AG09319 (cell line): ENCODE results near the gene TPSD1.
"Not testable (repeated sequence)": the region's sequence is repeated elsewhere in the genome, so short reads cannot be mapped to it uniquely, and the experiment has no call there.

ENCODE experiments used
- DNase-seq: peaks from one replicate; pipeline ENCODE4 v3.0.0-alpha.2; 2010; ENCODE audit warnings: low read depth; ENCODE audit errors: extremely low read depth
- CTCF ChIP-seq: IDR thresholded peaks from 2 replicates; pipeline ENCODE4 v1.5.1; 2011; ENCODE audit warnings: low read depth, mild to moderate bottlenecking, inconsistent platforms, low read length, moderate library complexity

The TPSD1 gene

GRCh38 chr16:1265826-1266225, 10.0 kb downstream of the TPSD1 start:
- TF ChIP-seq CTCF = no peak
- no peak for DNase-seq

GRCh38 chr16:1269418-1269817, 13.5 kb downstream of the TPSD1 start:
- DNase-seq = not testable (repeated sequence)

GRCh38 chr16:1271380-1271723, 15.5 kb downstream of the TPSD1 start:
- TF ChIP-seq CTCF = no peak
- DNase-seq = no peak

- not testable (repeated sequence) for DNase-seq
Measured at GRCh38 chr16:1271724-1272413, 16.0 kb downstream of the TPSD1 start.

- DNase-seq = no peak
- no peak for TF ChIP-seq CTCF
Measured at GRCh38 chr16:1272453-1273198, 16.8 kb downstream of the TPSD1 start.

GRCh38 chr16:1273816-1274215, 17.9 kb downstream of the TPSD1 start:
- no peak for DNase-seq

GRCh38 chr16:1274767-1275166, 18.9 kb downstream of the TPSD1 start:
- TF ChIP-seq CTCF = no peak
- DNase-seq = no peak

More at GRCh38 chr16:1273816-1274215, 17.9 kb downstream of the TPSD1 start:
- TF ChIP-seq CTCF = no peak

- no peak for DNase-seq
- TF ChIP-seq CTCF = no peak
Measured at GRCh38 chr16:1275791-1276579, 20.1 kb downstream of the TPSD1 start.
